ENCODE measurements around the gene PDCD11. TPM values are rescaled to one million over a fixed set of nuclear protein-coding genes. Genes with fewer than 3 reads are reported as not detected.

Gene PDCD11
- total RNA-seq (2021; fragmentation: NEBNext Ultra II Directional; extraction: Animal tissue kit (Norgen Biotek cat#: 25700)) (78.5 and 79.1 TPM in 2 replicates), polyA plus RNA-seq (2011; rRNA removed) (18.1 and 24.3 TPM in 2 replicates), polyA minus RNA-seq (2011; rRNA and poly(A)+ RNA removed) (91.5 and 96.4 TPM in 2 replicates)
- 30.7 TPM for polyA plus RNA-seq (2011; cell fraction: cytosol; rRNA removed)
- 90.1 TPM for polyA plus RNA-seq (2011; cell fraction: nucleus; rRNA removed)
- polyA plus RNA-seq (2012, experiment 1 of 2) = 53.2 to 61.0 TPM (median 55.8 TPM) in 4 replicates
- 12.5 TPM for polyA plus RNA-seq (2012, experiment 2 of 2)
- polyA plus RNA-seq (2013, experiment 1 of 2) = 44.6 TPM
- polyA plus RNA-seq (2013, experiment 2 of 2) = 49.0 TPM
- polyA minus RNA-seq (2011; cell fraction: cytosol; rRNA and poly(A)+ RNA removed) = 37.8 TPM
- 71.9 TPM for polyA minus RNA-seq (2011; cell fraction: nucleus; rRNA and poly(A)+ RNA removed)
- long read RNA-seq, experiment 1, partial matches to known transcripts = 23 of 27 reads
- long read RNA-seq, experiment 1, other reads (novel, unspliced or antisense) = 4 of 27 reads
- long read RNA-seq, experiment 2, partial matches to known transcripts = 21 of 21 reads
- long read RNA-seq, experiment 2, other reads (novel, unspliced or antisense) = 0 of 21 reads

GRCh38 chr10:103396067-103396788 lies at the start of gene PDCD11, which contains the start of gene ATP5MK:
PDCD11 (plus strand) TSS chr10:103396626; CDS start chr10:103398427, 1,801 bp downstream.
ATP5MK (minus strand) TSS chr10:103396475; CDS start chr10:103392457, 4,018 bp downstream.
- FAIRE-seq (peak; percentile 81), DNase-seq (ENCODE audit: low read depth in 1 of 2, low spot score in 2 of 2) (peak; percentile 85 to 91)
- peak within 1 kb of the TSS; percentile 90 for H3K18ac ChIP-seq (ENCODE audit: extremely low read depth, low read length)
- peak within 1 kb of the TSS; percentile 93 to 95 for H3K4me2 ChIP-seq (ENCODE audit: insufficient read depth in 1 of 2, low read depth in 2 of 2, low read length in 2 of 2)
- no peak within 1 kb of the TSS for H2BK15ac ChIP-seq (ENCODE audit: low read length)
- H4K5ac ChIP-seq (ENCODE audit: insufficient read length, low read depth, low read length) = peak within 1 kb of the TSS; percentile 48
- H4K20me1 ChIP-seq (replicated peaks in 1 of 2; ENCODE audit: control insufficient read depth in 1 of 2, insufficient read depth in 2 of 2, low read length in 2 of 2) = peaks cover 2% of the 10 kb centered on the region in 2 experiments
- H3K79me2 ChIP-seq (ENCODE audit: control insufficient read depth in 1 of 2, insufficient read depth in 2 of 2, low read length in 2 of 2) = peaks cover 14 to 56% of the 10 kb centered on the region in 2 experiments
- peak within 1 kb of the TSS; percentile 33; the same call in 1 of the 2 replicates for H2AK5ac ChIP-seq (ENCODE audit: low read depth, low read length)
- H2BK5ac ChIP-seq (ENCODE audit: low read depth, low read length) = peak within 1 kb of the TSS; percentile 83
- no peak within 1 kb of the TSS for H4K91ac ChIP-seq (replicated peaks; ENCODE audit: insufficient read length, low read length)
- WGBS, 2 experiments (ENCODE audit: extremely low coverage in 1 of 2, insufficient coverage in 1 of 2, insufficient read length in 1 of 2, insufficient replicate concordance in 2 of 2, low coverage in 1 of 2, low lambda C conversion rate in 2 of 2, missing lambda C conversion rate in 1 of 2) = 1% methylated on average over 56 of the region's 56 CpGs; no CpG with 5 or more reads in 1 of the 2 experiments
- H3K23ac ChIP-seq (ENCODE audit: insufficient read length) = no peak within 1 kb of the TSS
- peaks cover 0 to 10% (median 2%) of the 10 kb centered on the region in 4 experiments; a peak in 6 of 7 replicates for H3K4me1 ChIP-seq (replicated peaks in 1 of 4; ENCODE audit: control insufficient read depth in 3 of 4, insufficient read depth in 4 of 4, low read length in 3 of 4)
- no peak within 1 kb of the TSS for H3K56ac ChIP-seq (replicated peaks; ENCODE audit: insufficient read length, low read depth, low read length)
- ChIA-PET POLR2A (ENCODE audit: partially characterized antibody) (interaction anchor here (0.8 to 2.5 kb wide), 15 partner anchors 9 to 97 kb away, joined by 3 to 13 read pairs (median 3); partner anchors contain the start of genes NEURL1 and PCGF6), CTCF (ENCODE audit: partially characterized antibody) (interaction anchor here (2.1 kb wide), 1 partner anchor 20 kb away, joined by 12 read pairs; no protein-coding TSS in a partner anchor)
- H2BK12ac ChIP-seq (ENCODE audit: low read depth, low read length) = no peak within 1 kb of the TSS
- peaks cover 19 to 53% (median 27%) of the 10 kb centered on the region in 4 experiments for H3K36me3 ChIP-seq (ENCODE audit: control insufficient read depth in 2 of 4, insufficient read depth in 4 of 4, low read length in 3 of 4)
- H3K4ac ChIP-seq (replicated peaks; ENCODE audit: insufficient read length, low read depth, low read length) = no peak within 1 kb of the TSS
- no peak within 1 kb of the TSS for H2BK120ac ChIP-seq (replicated peaks; ENCODE audit: low read depth, low read length)
- peak within 1 kb of the TSS; percentile 37 for H3K27ac ChIP-seq (ENCODE audit: low read depth, low read length)
- peaks cover 13% of the 10 kb centered on the region for H3K23me2 ChIP-seq (ENCODE audit: low read depth, low read length)
- H4K8ac ChIP-seq (ENCODE audit: extremely low read depth, insufficient read depth, low read length) = peak within 1 kb of the TSS; percentile 53
- H3K27me3 ChIP-seq (replicated peaks in 1 of 4; ENCODE audit: control insufficient read depth in 3 of 4, extremely low read depth in 1 of 4, insufficient read depth in 3 of 4, low read length in 3 of 4) = no peaks in the 10 kb centered on the region
- H3K79me1 ChIP-seq (ENCODE audit: low read depth, low read length) = peaks cover 12% of the 10 kb centered on the region
- H2BK20ac ChIP-seq (ENCODE audit: low read length) = no peak within 1 kb of the TSS
- H3K9ac ChIP-seq (replicated peaks in 1 of 4; ENCODE audit: extremely low read depth in 1 of 4, low read depth in 3 of 4, low read length in 3 of 4) = peak within 1 kb of the TSS; percentile 82 to 92 (median 84)
- peak within 1 kb of the TSS; percentile 96 to 99 (median 96) for H3K4me3 ChIP-seq (ENCODE audit: extremely low read depth in 1 of 4, insufficient read depth in 2 of 4, low read depth in 3 of 4, low read length in 4 of 4)
- H3K9me3 ChIP-seq (ENCODE audit: insufficient read depth in 2 of 2, low read depth in 1 of 2, low read length in 1 of 2) = no peaks in the 10 kb centered on the region
- H3K14ac ChIP-seq (ENCODE audit: insufficient read length) = no peak within 1 kb of the TSS
- peak within 1 kb of the TSS; percentile 80; the same call in 1 of the 2 replicates for H2AFZ ChIP-seq (ENCODE audit: low read length)
- TF ChIP-seq MAX (IDR thresholded peaks at IDR 0.05) (peak; percentile 92), ASH2L (IDR thresholded peaks at IDR 0.05; ENCODE audit: low read length) (peak; percentile 20), SIRT6 (IDR thresholded peaks at IDR 0.05; ENCODE audit: low read length) (no peak), PHF8 (conservative IDR thresholded peaks at IDR 0.05; ENCODE audit: low read depth, low read length) (peak; percentile 84; the same call in 1 of the 2 replicates), ZNF274 (IDR thresholded peaks at IDR 0.05; ENCODE audit: borderline replicate concordance, extremely low read depth, low read length) (no peak), YY1 (IDR thresholded peaks at IDR 0.05; ENCODE audit: low read depth, low read length) (no peak), USF2 (IDR thresholded peaks at IDR 0.05; ENCODE audit: low read length) (no peak)
